RWPE2 (cell line): Measurements from ENCODE around the gene LRRC7.

ENCODE experiments used
- ATAC-seq: fragments of 200-7000 bp; cut with Tn5 transposase; 3 replicates; pipeline ENCODE4 v1.9.1; 2021; ENCODE audit warnings: low read depth
- DNase-seq: peaks from one replicate; pipeline ENCODE4 v3.0.0-alpha.2; 2020; ENCODE audit warnings: low spot score
- H3K27ac ChIP-seq: fragments of 450-650 bp; 2 replicates; pipeline ENCODE4 v1.5.1; 2017; ENCODE audit warnings: mild to moderate bottlenecking; ENCODE audit not compliant: poor library complexity, severe bottlenecking
- H3K27me3 ChIP-seq: fragments of 250-450 bp; sonication (Bioruptor Pico); 2 replicates; pipeline ENCODE4 v1.5.1; 2021; ENCODE audit warnings: mild to moderate bottlenecking, moderate library complexity; ENCODE audit not compliant: insufficient read depth, poor library complexity, severe bottlenecking
- H3K36me3 ChIP-seq: fragments of 250-450 bp; sonication (Bioruptor Pico); 2 replicates; pipeline ENCODE4 v1.5.1; 2020; ENCODE audit warnings: low read depth, mild to moderate bottlenecking, moderate library complexity
- H3K4me1 ChIP-seq: fragments of 250-450 bp; sonication (Bioruptor Pico); 2 replicates; pipeline ENCODE4 v1.5.1; 2021; ENCODE audit warnings: mild to moderate bottlenecking, moderate library complexity; ENCODE audit not compliant: insufficient read depth, poor library complexity, severe bottlenecking
- H3K4me3 ChIP-seq: fragments of 250-450 bp; sonication (Bioruptor Pico); 2 replicates; pipeline ENCODE4 v1.5.1; 2021; ENCODE audit warnings: mild to moderate bottlenecking, moderate library complexity; ENCODE audit not compliant: severe bottlenecking
- H3K9me3 ChIP-seq: fragments of 250-450 bp; sonication (Bioruptor Pico); 2 replicates; pipeline ENCODE4 v1.5.1; 2021; ENCODE audit warnings: mild to moderate bottlenecking, moderate library complexity; ENCODE audit not compliant: severe bottlenecking
- CTCF ChIP-seq: fragments of 450-650 bp; IDR thresholded peaks from one replicate; pipeline ENCODE4 v1.5.1; 2017; ENCODE audit warnings: mild to moderate bottlenecking, moderate library complexity; ENCODE audit not compliant: poor library complexity, severe bottlenecking

Gene LRRC7

GRCh38 chr1:69569175-69569541 lies 1.4 kb downstream of the LRRC7 start:
- H3K4me3 ChIP-seq, result no peak overlapping the region
- H3K36me3 ChIP-seq, result no peaks in the 10 kb centered on the region
- no peaks in the 10 kb centered on the region for H3K9me3 ChIP-seq
- H3K27ac ChIP-seq, result no peak overlapping the region
- no peak for ATAC-seq
- peaks cover 85% of the 10 kb centered on the region for H3K27me3 ChIP-seq
- no peak for TF ChIP-seq CTCF
- no peaks in the 10 kb centered on the region for H3K4me1 ChIP-seq
- no peak for DNase-seq

GRCh38 chr1:69569576-69570328 lies 2.0 kb downstream of the LRRC7 start:
- H3K9me3 ChIP-seq, result no peaks in the 10 kb centered on the region
- no peak overlapping the region for H3K27ac ChIP-seq
- ATAC-seq, result no peak
- no peak overlapping the region for H3K4me3 ChIP-seq
- TF ChIP-seq CTCF, result no peak
- H3K4me1 ChIP-seq, result no peaks in the 10 kb centered on the region
- no peaks in the 10 kb centered on the region for H3K36me3 ChIP-seq
- peaks cover 81% of the 10 kb centered on the region for H3K27me3 ChIP-seq
- no peak for DNase-seq

GRCh38 chr1:69570356-69570755 lies 2.6 kb downstream of the LRRC7 start:
- Histone ChIP-seq H3K27me3 (peaks cover 75% of the 10 kb centered on the region), H3K27ac (no peak overlapping the region), H3K4me1 (no peaks in the 10 kb centered on the region), H3K9me3 (no peaks in the 10 kb centered on the region), H3K36me3 (no peaks in the 10 kb centered on the region), H3K4me3 (no peak overlapping the region)
- no peak for ATAC-seq
- TF ChIP-seq CTCF, result no peak
- no peak for DNase-seq

- DNase-seq (no peak), ATAC-seq (no peak)
- Histone ChIP-seq H3K36me3 (no peaks in the 10 kb centered on the region), H3K27me3 (peaks cover 50% of the 10 kb centered on the region), H3K4me3 (no peak overlapping the region), H3K9me3 (no peaks in the 10 kb centered on the region), H3K27ac (no peak overlapping the region), H3K4me1 (no peaks in the 10 kb centered on the region)
- no peak for TF ChIP-seq CTCF
Observed at GRCh38 chr1:69572921-69573320, 5.2 kb downstream of the LRRC7 start.

- TF ChIP-seq CTCF, result no peak
- ATAC-seq, result no peak
Observed at GRCh38 chr1:69573911-69574310, 6.2 kb downstream of the LRRC7 start.

More at GRCh38 chr1:69573911-69574310, 6.2 kb downstream of the LRRC7 start:
- Histone ChIP-seq H3K27ac (no peak overlapping the region), H3K36me3 (no peaks in the 10 kb centered on the region), H3K9me3 (no peaks in the 10 kb centered on the region), H3K4me3 (no peak overlapping the region), H3K4me1 (no peaks in the 10 kb centered on the region), H3K27me3 (peaks cover 40% of the 10 kb centered on the region)
- no peak for DNase-seq
